GM19452 (cell line): Measurements from ENCODE around the gene UPP2.

Experiments used
- ATAC-seq: cut with Tn5 transposase; IDR thresholded peaks from one replicate; pipeline ENCODE4 v1.9.1; 2021; ENCODE audit not compliant: unreplicated experiment

Gene UPP2

GRCh38 chr2:158103411-158104012 is 1.8 kb downstream of the UPP2 start:
- ATAC-seq = no peak

DNA sequence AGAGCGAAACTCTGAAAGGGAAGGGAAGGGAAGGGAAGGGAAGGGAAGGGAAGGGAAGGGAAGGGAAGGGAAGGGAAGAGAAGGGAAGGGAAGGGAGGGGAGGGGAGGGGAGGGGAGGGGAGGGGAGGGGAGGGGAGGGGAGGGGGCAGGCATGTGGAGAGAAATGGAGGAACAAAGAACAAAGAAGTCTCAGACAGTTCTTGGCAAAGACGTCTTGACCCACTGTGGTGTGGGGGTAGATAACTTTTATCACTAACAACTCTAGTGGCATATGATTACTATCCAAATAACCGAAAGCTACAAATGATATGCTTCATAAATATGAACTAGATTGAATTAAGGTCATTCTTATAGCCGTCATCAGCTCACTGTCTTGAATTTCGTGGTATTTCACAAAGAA is 3.2 kb downstream of the UPP2 start:
- no peak for ATAC-seq

DNA sequence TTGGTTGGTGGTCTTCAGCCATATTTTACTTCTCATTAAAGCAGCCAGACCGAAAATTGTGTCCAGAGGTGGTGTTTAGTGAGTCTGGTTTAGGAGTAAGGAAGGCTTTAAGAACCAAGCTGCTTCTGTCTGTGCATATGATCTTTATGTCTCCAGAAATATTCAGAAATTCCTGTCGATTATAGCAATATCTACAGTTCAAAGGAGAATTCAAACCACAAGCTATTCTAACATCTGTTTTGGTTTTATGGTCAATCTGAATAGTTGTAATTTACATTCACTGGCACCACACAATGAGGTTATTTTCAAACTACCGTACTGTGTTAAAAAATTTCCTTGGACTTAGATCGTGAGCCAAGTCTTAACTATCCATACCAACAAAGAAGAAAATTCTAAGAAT is 11.3 kb downstream of the UPP2 start:
- no peak for ATAC-seq

GRCh38 chr2:158113741-158114295 is 12.1 kb downstream of the UPP2 start:
- ATAC-seq = no peak

- ATAC-seq = no peak
Measured at GRCh38 chr2:158114516-158114915, 12.8 kb downstream of the UPP2 start.

- ATAC-seq = no peak
Measured at GRCh38 chr2:158115202-158115767, 13.6 kb downstream of the UPP2 start.

GRCh38 chr2:158116936-158117335 is 15.3 kb downstream of the UPP2 start:
- ATAC-seq = no peak

DNA sequence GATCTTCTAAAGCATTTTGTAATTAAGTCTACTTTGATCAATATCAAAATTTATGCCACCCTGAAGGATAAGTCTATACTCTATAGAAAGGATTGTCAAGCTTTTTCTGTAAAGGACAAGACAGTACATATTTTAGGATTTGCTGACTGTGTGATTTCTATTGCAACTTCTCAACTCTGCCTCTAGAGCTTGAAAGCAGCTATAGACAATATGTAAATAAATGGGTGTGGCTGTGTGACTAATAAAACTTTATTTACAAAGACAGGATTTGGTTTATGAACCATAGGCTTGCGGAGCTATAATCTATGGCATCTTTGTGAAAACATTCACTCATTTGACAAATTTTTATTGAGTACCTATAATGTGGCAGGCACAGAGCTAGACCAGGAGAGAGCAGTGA is 18.4 kb downstream of the UPP2 start:
- no peak for ATAC-seq

DNA sequence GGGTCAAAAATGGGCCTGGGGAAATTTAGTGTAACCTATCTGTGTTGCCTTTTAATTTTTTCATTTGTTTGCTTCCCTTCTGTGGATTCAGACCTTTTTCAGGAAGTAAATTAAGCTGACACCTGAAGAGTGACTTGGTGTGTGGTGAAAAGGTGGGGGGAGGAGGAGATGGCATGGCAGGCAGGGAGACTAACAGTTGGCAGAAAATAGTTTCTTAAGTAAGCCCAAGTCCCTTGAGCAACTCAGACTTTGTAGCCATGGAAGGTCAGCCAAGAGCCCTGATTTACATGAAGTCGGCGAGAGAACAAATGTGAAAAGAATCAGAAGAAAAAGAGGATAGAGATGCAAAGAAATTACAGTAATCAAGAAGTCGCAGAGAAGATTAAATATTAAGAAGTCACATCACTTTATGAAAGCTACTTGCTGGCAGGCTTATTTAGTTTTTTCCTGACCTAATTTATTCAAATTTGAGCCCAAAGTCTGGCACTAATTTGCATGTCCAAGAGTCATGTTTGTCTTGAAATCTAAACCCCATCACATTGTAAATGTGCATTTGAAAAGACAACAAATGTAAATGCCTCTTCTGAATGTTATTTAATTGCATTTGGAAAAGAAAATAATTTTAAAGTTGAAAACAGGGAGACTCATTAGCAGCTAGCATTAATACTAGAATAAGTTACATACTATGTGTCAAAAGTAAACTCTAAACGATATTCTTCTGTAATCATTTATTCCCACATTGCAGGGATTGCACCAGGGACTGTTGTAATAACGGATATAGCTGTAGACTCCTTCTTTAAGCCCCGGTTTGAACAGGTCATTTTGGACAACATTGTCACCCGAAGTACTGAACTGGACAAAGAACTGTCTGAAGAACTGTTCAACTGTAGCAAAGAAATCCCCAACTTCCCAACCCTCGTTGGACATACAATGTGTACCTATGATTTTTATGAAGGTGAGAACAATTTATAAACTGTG is 19.3 kb downstream of the UPP2 start:
- ATAC-seq = no peak

DNA sequence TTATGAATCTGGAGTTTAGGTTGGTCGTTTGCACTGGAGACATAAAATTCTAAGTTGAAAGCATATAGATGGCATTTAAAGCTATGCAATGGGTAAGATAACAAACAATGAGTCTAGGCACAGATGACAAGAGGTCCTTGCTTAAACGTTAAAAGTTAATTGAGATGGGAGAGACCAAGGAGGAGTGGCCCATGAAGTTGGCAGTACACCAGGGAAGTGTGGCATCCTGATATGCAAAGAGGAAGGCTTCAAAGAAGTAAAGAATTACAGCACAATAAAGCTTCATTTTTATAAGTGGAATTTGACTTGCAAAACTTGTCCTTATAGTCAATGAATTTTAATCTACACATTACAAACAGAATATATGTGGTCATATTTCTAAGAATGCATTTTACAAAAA is 23.2 kb downstream of the UPP2 start:
- no peak for ATAC-seq

- no peak for ATAC-seq
Measured at GRCh38 chr2:158125756-158126498, 24.3 kb downstream of the UPP2 start.

- no peak for ATAC-seq
Measured at GRCh38 chr2:158127380-158127804, 25.7 kb downstream of the UPP2 start.

DNA sequence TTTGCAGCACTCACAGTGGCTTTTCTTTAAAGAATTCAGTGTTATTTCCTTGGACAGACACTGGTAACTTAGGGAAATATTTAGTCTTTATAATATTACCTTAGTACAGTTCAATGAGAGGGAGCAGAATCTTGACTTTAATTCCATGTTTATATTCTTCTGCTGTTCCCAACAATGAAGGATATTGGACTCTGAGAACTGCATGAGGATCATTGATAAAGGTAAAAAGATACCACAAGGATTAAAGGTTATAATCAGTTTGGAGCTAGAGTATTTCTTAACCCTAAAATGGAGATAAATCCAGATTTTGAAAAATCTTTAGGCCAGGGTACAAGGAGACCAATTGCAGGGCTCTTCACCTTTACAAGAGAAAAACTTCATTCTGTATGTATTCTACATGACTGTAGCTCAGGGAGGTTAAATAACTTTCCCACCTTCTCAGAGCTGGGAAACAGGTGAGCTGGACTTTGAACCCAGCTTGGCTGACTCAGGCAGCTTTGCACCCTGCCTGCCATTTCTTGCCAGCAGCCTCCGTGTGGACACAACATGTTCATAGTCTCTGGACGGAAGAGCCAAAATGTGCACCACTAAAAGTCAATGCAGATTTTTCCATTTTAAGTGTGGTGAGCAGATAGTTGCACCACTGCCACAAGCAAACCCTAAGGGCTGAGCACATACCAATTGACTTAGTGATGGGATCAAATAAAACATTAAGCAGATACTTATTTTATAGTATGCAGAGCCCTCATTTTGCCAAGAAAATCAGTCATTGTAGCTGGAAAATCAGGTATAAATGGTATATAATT is 26.7 kb downstream of the UPP2 start:
- no peak for ATAC-seq

DNA sequence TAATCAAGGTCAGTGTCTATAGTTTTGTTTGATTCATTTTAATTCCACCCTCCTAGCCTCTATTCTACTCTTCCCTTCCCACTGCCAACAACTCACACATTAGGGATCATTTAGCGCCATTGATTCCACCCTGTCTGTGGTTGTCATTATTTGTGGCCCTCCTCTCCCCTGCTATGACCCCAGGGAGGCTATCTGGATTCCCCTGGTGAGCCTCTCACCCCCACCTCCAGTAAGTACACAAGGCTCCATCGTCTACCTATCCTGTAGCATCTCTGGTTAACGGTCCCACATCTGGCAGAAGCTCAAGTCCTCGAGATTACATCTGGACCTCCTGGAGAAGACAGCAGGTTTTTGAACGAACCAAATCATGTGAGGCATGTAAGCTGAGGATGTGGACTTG is 27.4 kb downstream of the UPP2 start:
- no peak for ATAC-seq

DNA sequence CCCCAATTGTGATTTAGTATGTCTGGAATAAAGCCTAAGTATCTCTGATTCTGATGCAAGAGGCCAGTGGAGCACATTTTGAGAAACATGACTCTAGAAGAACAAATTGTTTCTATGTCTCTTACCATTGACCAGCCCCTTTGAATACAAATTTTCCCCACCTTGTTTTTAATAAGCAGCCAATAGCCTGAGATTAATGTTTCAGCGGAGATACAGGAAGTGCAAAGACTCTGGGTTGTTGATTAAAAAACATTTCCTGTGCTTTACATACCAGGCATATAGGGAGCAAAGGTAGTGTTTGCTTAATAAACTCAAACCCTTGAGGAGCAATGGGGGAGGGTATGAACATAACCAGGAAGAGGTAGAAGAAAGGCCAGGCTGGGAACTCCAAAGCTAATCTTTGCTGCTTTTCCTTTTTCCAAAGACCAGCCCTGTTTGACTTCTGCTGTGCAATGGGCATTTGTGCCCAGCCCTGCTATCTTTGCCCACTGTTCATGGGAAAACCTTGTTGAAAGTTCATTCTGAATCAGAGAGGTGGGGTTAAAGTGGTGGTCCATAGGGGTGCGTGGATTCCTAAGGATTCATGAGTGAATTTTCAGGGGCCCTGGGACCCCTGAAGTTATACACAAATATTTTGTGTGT is 29.3 kb downstream of the UPP2 start:
- peak; percentile 60 for ATAC-seq

DNA sequence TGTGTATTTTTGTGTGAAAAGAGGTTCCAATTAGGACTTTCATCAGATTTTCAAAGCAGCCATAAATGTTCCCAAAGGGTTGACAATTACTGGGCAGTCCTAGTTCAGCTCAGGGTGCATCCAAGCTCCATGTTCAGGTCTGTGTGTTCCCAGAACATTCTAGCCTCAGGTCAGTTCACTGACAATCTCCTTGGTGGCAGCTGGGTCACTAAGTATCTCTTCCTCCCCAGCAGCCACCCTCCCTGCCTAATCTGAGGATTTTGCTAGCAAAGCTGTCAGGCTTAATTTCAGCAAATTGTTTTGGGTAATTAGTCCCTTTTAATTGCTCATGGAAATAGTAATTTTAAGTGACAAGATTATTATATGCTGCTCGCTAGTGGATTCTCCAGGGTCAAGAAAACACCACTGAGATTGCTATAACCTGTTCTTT is 29.8 kb downstream of the UPP2 start:
- no peak for ATAC-seq

DNA sequence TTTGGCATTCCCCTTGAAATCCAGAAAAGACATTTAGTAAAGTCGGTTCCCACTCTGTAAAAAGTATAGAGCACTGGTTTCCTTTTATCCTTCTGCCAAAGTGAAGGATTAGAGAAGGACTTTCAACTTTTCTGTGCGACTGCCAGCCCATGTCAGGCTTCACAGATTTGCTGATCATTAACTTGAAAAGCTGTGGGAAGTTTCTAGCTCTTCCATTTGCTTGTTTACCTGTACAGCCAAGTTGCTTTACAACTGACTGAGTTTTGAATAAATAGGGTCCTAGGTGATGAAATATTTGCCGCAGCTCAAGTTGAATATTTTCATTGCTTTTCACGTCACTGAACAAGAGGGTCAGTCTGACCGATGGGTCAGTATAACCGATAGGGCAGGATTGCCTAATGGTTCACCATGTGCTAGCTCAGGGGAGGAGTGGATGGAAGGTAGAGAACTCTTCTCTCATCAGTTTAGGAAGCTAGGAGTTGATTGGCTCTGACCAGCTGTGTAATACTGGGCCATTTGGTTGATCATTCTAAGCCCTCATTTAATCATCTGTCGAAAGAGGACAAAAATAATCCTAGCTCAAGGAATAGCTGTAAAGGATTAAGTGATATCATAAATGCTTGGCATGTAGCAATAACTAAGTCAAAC is 30.4 kb downstream of the UPP2 start:
- no peak for ATAC-seq

DNA sequence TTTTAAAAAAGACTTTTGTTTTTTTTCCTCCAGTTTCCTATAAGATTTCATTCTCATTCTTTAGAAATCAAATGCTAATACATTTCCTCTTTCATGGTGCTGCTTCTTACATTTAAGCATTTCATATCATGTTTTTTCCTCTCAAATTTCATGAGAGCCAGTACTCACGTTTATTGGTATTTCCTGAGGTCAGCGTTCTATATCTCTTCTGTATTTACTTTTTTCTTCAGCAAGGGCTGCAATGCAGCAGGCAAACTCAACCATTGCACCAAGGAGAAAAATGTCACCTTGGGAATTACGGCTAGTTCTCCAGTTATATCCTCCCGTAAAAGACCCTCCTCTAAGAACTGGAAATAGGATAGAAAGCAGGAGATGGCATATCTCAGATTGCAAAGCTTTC is 32.4 kb downstream of the UPP2 start:
- ATAC-seq = no peak

DNA sequence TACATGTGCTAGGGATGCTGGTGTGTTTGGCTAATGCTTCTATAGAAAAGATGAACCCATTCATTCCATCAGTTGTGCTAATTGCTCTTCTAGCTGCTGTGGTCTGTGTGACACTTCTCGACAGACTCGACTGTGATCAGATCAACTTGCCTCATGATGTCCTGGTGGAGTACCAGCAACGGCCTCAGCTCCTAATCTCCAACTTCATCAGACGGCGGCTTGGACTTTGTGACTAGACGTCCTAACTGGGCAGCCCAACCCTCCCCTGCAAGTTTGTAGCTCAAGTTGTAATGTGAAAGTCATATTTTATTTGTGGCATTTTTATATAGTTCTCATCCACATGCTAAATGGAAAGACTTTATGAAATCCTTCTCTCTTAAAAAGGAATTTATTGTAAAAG is 33.0 kb downstream of the UPP2 start:
- no peak for ATAC-seq
